Panc1 (cell line): ENCODE data around the gene CACNA1C. TPM values are rescaled to one million over a fixed set of nuclear protein-coding genes. Genes with fewer than 3 reads are reported as not detected.

ENCODE experiments used
- ATAC-seq: fragments of 200-7000 bp; cut with Tn5 transposase; 2 replicates; pipeline ENCODE4 v1.9.1; 2020; ENCODE audit warnings: mild to moderate bottlenecking, moderate library complexity
- BruUV-seq: library from RNA; stranded (reverse); fragments of 400-500 nt; replicated peaks from 2 replicates; lab custom pipeline; 2021; lab: Mats Ljungman, UMichigan
- CTCF ChIA-PET: fragments of 300-600 bp; sonication (Branson Sonifier 250); formaldehyde crosslinking; loops from one replicate; lab custom pipeline; 2022; ENCODE audit warnings: antibody characterized with exemption; lab: Charles Lee
- POLR2A ChIA-PET: fragments of 300-600 bp; sonication (Branson Sonifier 250); formaldehyde crosslinking; loops from one replicate; lab custom pipeline; 2022; ENCODE audit warnings: antibody characterized with exemption; lab: Charles Lee
- DNase-seq: peaks from one replicate; pipeline ENCODE4 v3.0.0-alpha.2; 2010; ENCODE audit warnings: low read depth, low spot score
- H3K27ac ChIP-seq: 2 replicates; pipeline ENCODE4 v1.5.1; 2011; ENCODE audit warnings: mild to moderate bottlenecking, low read length, inconsistent platforms
- H3K27me3 ChIP-seq: fragments of 200-500 bp; sonication (Bioruptor generic); 2 replicates; pipeline ENCODE4 v1.6.0; 2014; ENCODE audit warnings: low read length, inconsistent platforms; ENCODE audit not compliant: control insufficient read depth, insufficient read depth
- H3K36me3 ChIP-seq: fragments of 200-500 bp; sonication (Bioruptor generic); 2 replicates; pipeline ENCODE4 v1.5.1; 2014; ENCODE audit warnings: inconsistent platforms, mild to moderate bottlenecking, low read length, moderate library complexity; ENCODE audit not compliant: control insufficient read depth, insufficient read depth
- H3K4me1 ChIP-seq: 2 replicates; pipeline ENCODE4 v1.5.1; 2011; ENCODE audit warnings: inconsistent platforms, mild to moderate bottlenecking, low read length, moderate library complexity; ENCODE audit not compliant: control insufficient read depth, insufficient read depth
- H3K4me3 ChIP-seq, 2 experiments: 2 replicates each; pipeline ENCODE4 v1.5.1; 2011 to 2012; ENCODE audit warnings: low read depth in 2 of 2, low read length in 2 of 2, mild to moderate bottlenecking in 2 of 2, inconsistent platforms in 1 of 2, moderate library complexity in 1 of 2
- H3K9me3 ChIP-seq: fragments of 200-500 bp; sonication (Bioruptor generic); 2 replicates; pipeline ENCODE4 v1.5.1; 2014; ENCODE audit warnings: low read depth, mild to moderate bottlenecking, inconsistent platforms, low read length, moderate library complexity; ENCODE audit not compliant: control insufficient read depth, insufficient read depth
- POLR2AphosphoS5 ChIP-seq: IDR thresholded peaks from 2 replicates; pipeline ENCODE4 v1.6.1; 2012; ENCODE audit warnings: mild to moderate bottlenecking, low read depth, low read length, moderate library complexity
- REST ChIP-seq, 2 experiments: IDR thresholded peaks; 2 replicates each; pipeline ENCODE4 v1.6.1; 2011 to 2012; ENCODE audit warnings: low read depth in 2 of 2, control low read depth in 1 of 2, low read length in 1 of 2, mild to moderate bottlenecking in 1 of 2, moderate library complexity in 1 of 2; ENCODE audit not compliant: insufficient read depth in 1 of 2
- SIN3A ChIP-seq: IDR thresholded peaks from 2 replicates; pipeline ENCODE4 v1.6.1; 2012; ENCODE audit warnings: low read depth, mild to moderate bottlenecking, low read length, moderate library complexity, borderline replicate concordance; ENCODE audit not compliant: insufficient read depth
- TCF7L2 ChIP-seq: IDR thresholded peaks from 2 replicates; pipeline ENCODE4 v1.6.1; 2011; ENCODE audit warnings: mild to moderate bottlenecking, low read depth, low read length, inconsistent platforms
- in situ Hi-C: cut with HindIII; loops from 2 replicates; pipeline ENCODE4 v1.10.0; 2016; ENCODE audit warnings: low sequenced_read_pairs, low pct_unique_long_range_greater_than_20kb
- intact Hi-C: fragments of 100-400 bp; cut with micrococcal nuclease; formaldehyde crosslinking; loops from one replicate; pipeline ENCODE4 v1.10.0; 2022; ENCODE audit not compliant: unreplicated experiment
- total RNA-seq: library from RNA; stranded (reverse); gene quantifications from one replicate; pipeline ENCODE4 v1.2.1, GENCODE V29; 2021; ENCODE audit not compliant: unreplicated experiment
- TF ChIP-seq, protein P1 (sequence below): fragments of 450-650 bp; IDR thresholded peaks from 2 replicates; pipeline ENCODE4 v1.5.1; 2017; ENCODE audit warnings: mild to moderate bottlenecking

CACNA1C gene
- total RNA-seq, 1 experiment from 2014 or later: 0.03 TPM

DNA sequence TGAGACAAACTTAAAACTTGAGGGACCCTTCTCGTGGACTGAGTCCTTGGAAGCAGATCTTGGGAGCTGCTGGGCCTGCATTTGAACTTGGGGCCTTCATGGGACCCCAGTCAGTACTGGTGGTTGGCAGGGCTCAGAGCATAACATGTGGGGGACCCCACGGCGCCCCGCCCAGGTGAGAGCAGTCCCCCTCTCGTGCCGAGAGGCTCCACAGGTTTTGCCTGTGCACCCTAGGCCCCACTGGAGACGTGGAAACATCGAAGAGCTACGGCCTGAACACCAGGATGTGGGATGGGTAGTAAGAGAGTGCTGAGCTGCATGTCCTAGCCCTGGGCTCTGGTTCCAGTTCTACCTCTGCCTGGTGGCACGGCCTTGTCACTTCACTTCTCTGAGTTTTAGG lies 84.1 kb downstream of the CACNA1C start:
- intact Hi-C loops (no loop called here), in situ Hi-C loops (no loop called here)
- TF ChIP-seq POLR2AphosphoS5 (no peak), REST (IDR thresholded peaks at IDR 0.05; ENCODE audit: insufficient read depth in 1 of 2, low read depth in 2 of 2, low read length in 1 of 2) (no peak), TCF7L2 (no peak), SIN3A (no peak)
- TF ChIP-seq, protein P1, sequence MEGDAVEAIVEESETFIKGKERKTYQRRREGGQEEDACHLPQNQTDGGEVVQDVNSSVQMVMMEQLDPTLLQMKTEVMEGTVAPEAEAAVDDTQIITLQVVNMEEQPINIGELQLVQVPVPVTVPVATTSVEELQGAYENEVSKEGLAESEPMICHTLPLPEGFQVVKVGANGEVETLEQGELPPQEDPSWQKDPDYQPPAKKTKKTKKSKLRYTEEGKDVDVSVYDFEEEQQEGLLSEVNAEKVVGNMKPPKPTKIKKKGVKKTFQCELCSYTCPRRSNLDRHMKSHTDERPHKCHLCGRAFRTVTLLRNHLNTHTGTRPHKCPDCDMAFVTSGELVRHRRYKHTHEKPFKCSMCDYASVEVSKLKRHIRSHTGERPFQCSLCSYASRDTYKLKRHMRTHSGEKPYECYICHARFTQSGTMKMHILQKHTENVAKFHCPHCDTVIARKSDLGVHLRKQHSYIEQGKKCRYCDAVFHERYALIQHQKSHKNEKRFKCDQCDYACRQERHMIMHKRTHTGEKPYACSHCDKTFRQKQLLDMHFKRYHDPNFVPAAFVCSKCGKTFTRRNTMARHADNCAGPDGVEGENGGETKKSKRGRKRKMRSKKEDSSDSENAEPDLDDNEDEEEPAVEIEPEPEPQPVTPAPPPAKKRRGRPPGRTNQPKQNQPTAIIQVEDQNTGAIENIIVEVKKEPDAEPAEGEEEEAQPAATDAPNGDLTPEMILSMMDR: no peak
- Histone ChIP-seq H3K27ac (no peak overlapping the region), H3K4me1 (no peaks in the 10 kb centered on the region), H3K9me3 (no peaks in the 10 kb centered on the region), H3K27me3 (no peaks in the 10 kb centered on the region), H3K4me3 (no peak overlapping the region), H3K36me3 (no peaks in the 10 kb centered on the region)
- DNase-seq (no peak), ATAC-seq (no peak)
- ChIA-PET POLR2A (no interaction called here), CTCF (no interaction called here)
- BruUV-seq: no TSS peak

DNA sequence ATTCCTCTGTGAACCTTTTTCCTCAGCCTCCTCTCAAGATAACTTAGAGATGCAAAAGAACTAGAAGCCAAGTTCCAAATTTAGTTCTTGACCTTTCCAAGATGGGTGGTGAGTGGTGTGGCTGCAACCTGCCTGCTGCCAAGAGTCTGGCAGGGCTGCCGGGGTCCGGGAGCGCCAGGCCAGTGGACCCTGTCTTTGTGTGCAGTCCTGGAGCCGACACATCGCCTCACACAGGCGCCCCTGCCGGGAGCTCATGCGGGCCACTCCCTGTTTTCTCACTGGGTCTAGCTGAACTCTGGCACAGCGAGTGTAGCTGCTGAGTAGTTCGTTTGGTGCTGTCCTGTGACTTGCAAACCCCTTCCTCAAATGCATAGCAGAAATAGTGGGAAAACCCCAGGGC lies 84.9 kb downstream of the CACNA1C start:
- no peak for ATAC-seq
- Histone ChIP-seq H3K9me3 (no peaks in the 10 kb centered on the region), H3K4me1 (no peaks in the 10 kb centered on the region), H3K4me3 (no peak overlapping the region), H3K36me3 (no peaks in the 10 kb centered on the region), H3K27me3 (no peaks in the 10 kb centered on the region), H3K27ac (no peak overlapping the region)
- POLR2A ChIA-PET: no interaction called here
- BruUV-seq: no TSS peak
- no peak for TF ChIP-seq POLR2AphosphoS5
- no peak for TF ChIP-seq SIN3A
- TF ChIP-seq TCF7L2: no peak
- TF ChIP-seq, protein P1: no peak
- no peak for TF ChIP-seq REST (IDR thresholded peaks at IDR 0.05; ENCODE audit: insufficient read depth in 1 of 2, low read depth in 2 of 2, low read length in 1 of 2)
- CTCF ChIA-PET: no interaction called here
- intact Hi-C loops (no loop called here), in situ Hi-C loops (no loop called here)
- DNase-seq: no peak
